Measurements from ENCODE around the gene DNAH11.
"Not testable (repeated sequence)": the region's sequence is repeated elsewhere in the genome, so short reads cannot be mapped to it uniquely, and the experiment has no call there.

Gene DNAH11

DNA sequence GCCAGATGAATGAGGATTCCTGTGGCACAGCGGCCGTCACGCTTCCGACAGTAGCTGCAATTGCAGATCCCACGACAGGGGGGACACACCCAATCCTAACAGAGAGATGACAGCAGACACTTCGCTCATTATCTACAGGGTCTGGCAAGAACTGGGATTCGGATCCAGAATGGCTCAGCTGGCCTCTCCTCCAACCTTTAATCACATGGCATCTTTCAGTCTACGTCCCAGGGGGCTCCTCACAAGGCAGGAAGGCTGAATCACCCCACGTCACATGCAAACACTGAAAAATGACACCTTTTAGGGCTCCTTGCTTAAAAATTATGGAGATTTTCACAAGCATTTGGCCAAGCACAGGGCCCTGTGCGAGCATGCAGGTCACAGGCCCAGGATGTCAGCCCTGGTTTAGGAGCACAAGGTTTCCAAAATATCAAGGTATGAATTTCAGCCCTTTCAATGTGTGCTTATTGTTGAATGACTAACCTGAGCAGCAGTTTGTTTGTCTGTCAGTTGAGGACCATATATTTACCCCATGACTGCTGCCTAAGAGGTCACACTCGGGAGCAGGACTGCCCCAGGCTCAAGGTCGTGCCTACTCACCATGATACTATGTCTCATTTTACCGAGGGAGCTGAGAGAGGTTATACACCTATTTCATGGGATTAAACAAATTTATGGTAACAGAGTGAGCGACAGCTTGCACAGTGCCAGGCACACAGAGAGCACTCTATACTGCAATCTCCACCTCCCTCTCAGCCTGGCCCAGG, 360.4 kb downstream of the DNAH11 start:
- DNase-seq: no peak

DNA sequence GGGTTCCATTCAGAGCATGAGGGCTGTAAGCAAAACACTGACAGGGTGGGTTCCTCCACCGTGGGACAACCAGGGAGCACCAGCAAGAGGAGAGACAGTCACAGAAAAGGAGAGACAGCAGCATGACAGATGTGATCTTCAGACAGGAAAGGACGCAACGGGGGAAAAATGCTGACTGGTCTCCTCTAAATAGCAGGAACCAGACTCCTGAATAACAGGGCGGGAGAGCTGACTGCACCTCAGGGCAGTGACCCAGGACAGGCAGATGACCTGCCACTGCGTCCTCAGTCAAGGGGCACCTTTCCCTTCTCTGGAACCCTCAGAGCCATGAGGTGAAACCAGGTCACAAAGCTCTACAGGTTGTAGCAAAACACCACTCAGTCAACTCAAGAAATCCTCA, 365.9 kb downstream of the DNAH11 start:
- DNase-seq: no peak

- DNase-seq: no peak
Measured at GRCh38 chr7:21910253-21910652, 367.4 kb downstream of the DNAH11 start.

DNA sequence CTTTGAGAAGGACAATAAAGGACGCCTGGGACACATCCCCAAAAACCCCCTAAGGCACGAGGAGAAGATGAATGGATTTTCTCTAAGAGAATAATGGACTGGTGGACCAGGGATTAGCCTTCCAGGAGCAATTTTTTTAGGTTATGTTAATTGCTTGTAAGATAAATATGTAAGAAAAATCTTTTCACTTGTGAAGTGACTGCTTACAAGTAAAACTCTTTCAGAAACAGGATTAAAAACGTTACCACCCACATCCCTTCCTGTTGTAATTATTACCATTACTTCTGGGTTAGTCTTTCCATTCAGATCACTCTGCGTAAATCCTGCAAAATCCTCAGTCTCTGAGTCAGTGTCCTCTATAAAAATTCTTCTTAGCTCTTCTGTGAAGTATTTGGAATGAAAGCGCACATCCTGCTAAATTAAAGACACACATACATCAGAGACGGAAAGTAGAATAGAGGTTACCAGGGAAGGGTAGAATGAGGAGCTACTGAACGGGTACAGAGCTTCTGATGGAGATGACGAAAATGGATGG, 368.6 kb downstream of the DNAH11 start:
- DNase-seq: no peak

DNA sequence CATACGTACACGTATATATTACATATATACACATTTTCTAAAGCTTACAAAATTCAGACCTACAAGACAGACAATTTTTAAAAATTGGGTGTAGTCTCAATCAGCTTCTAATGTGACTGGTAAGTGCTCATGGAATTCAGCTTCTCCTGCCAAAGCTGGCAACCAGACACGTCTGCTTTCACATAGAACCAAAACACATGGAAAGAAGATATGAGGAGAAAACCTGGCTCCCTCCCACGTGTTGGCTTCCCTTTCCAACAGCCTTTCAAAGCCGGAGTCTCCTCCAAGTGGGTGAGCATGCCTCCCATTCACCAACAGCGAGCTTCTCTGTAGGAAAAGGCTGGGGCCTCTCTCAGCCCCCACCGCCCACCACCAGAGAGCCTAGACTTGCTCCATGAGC, 369.5 kb downstream of the DNAH11 start:
- DNase-seq: no peak

GRCh38 chr7:21912931-21913780, 370.3 kb downstream of the DNAH11 start:
- DNase-seq: no peak

- DNase-seq: no peak
Measured at GRCh38 chr7:21914671-21915070, 371.8 kb downstream of the DNAH11 start.

DNA sequence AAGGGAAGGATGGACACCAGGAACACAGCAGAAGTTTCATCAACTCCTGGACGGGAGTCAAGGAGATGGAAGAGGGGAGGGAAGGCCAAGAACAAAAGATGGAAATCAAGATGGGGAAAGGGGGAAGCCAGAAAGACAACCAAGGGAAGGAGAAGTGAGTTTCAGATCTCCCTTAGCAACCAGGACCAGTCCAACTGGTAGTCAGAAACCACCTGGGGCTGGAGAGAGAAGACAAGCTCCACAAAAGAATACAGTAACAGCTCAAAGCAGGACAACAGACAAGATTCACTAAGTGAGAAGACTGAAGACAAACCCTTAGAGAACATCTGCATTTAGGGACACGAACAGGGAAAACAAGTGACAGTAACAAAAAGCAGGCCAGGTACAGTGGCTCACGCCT, 372.3 kb downstream of the DNAH11 start:
- no peak for DNase-seq

GRCh38 chr7:21916176-21916575, 373.3 kb downstream of the DNAH11 start:
- DNase-seq: no peak

DNA sequence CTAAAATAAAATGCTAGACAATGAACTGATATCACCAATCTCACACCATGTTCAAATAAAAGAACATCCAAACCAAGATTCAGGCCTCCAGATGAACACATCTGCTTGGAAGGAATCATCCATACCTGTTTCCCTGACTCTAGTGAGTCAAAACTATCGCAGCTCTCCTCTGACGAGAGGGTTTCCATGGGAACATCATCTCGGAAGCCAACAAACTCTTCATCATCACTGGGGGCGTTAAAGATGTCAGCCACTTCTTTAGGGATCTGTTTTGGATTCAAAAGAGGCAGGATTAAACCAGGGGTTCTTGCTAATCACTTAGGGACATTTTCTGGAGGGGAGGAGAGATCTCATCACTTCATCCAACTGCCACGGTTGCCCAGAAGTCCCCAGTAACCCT, 373.8 kb downstream of the DNAH11 start:
- no peak for DNase-seq

DNA sequence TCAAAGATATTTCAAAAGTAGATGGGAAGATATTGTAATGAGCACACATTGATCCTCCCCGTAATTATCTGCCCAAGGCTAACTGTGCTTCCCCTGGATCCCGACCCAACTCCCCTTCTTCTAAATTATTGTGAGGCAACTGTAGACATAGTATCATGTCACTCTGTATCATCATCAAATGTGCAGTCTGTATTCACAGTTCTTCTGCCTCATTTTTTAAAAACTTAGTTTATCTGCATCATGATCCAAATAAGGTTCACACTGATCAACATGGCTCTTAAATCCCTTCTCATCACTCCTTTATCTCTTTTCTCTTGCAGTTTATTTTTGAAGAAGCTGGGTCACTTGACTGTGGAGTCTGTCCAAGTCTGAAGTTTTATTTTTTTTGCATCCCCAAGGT, 375.4 kb downstream of the DNAH11 start:
- no peak for DNase-seq

- DNase-seq: no peak
Measured at GRCh38 chr7:21920936-21921335, 378.1 kb downstream of the DNAH11 start.

DNA sequence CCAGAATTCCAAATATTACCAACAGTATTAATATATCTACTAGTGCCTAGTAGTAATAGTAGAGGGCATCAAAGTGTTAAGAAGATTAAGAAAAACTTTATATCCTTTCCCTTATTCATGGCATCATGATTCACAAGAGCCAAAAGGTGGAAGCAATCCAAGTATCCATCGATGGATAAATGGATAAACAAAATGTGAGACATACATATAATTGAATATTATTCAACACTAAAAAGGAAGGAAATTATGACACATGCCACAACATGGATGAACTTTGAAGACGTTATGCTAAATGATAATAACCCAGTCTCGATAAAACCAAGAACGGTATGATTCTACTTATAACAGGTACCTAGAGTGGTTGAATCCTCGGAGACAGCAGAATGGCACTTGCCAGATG, 379.8 kb downstream of the DNAH11 start:
- DNase-seq: no peak

DNA sequence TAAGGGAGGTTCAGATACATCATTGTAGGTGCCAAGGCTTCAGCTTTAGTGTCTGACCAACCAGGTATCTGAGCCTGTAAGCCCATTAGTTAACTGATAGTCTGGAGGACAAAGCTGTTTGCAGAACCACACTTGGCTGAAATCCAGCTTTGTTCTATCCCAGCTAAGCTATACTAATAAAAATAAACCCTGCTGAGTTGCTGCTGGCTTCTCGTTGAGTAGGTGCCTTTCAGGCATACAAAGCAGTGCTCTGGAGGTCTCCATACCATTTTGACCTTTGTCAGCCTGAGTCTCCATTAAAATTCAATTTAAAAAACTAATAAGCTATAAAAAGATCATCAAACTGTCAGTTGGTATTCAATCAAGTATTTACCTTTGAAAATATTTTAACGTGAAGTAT, 380.8 kb downstream of the DNAH11 start:
- no peak for DNase-seq

GRCh38 chr7:21926448-21926847, 383.6 kb downstream of the DNAH11 start:
- no peak for DNase-seq

GRCh38 chr7:21927693-21928092, 384.9 kb downstream of the DNAH11 start:
- DNase-seq: no peak

DNA sequence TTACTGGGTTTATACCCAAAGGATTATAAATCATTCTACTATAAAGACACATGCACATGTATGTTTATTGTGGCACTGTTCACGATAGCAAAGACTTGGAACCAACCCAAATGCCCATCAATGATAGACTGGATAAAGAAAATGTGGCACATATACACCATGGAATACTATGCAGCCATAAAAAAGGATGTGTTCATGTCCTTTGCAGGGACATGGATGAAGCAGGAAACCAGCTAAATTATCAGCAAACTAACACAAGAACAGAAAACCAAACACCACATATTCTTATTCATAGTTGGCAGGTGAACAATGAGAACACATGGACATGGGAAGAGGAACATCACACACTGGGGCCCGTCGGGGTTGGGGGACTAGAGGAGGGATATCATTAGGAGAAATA, 390.5 kb downstream of the DNAH11 start:
- not testable (repeated sequence) for DNase-seq

DNA sequence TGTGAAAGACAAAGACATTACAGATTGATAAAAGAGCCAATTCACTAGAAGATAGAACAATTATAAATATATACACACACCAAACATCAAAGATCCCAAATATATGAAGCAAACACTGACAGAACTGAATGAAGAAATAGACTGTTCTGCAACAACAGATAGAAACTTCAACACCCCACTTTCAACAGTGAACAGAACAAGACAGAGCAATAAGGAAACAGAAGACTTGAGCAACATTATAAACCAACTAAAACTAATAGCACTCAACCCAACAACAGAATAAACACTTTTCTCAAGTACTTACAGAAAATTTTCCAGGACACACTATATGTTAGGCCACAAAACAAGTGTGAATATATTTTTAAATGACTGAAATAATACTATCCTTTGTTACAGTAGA, 392.0 kb downstream of the DNAH11 start:
- no peak for DNase-seq

DNA sequence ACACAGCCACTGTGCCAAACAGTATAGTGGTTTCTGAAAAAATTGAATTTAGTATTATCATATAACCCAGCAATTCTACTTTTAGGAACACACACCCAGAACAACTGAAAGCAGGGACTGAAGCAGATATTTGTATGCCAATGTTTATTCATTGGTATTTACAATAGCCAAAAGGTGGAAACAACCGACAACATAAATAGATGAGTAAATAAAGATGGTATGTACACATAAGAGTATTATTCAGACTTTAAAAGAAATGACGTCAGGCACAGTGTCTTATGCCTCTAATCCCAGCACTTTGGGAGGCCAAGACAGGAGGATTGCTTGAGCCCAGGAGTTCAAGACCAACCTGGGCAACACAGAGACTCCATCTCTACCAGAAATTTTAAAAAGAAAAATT, 395.6 kb downstream of the DNAH11 start:
- DNase-seq: no peak

DNA sequence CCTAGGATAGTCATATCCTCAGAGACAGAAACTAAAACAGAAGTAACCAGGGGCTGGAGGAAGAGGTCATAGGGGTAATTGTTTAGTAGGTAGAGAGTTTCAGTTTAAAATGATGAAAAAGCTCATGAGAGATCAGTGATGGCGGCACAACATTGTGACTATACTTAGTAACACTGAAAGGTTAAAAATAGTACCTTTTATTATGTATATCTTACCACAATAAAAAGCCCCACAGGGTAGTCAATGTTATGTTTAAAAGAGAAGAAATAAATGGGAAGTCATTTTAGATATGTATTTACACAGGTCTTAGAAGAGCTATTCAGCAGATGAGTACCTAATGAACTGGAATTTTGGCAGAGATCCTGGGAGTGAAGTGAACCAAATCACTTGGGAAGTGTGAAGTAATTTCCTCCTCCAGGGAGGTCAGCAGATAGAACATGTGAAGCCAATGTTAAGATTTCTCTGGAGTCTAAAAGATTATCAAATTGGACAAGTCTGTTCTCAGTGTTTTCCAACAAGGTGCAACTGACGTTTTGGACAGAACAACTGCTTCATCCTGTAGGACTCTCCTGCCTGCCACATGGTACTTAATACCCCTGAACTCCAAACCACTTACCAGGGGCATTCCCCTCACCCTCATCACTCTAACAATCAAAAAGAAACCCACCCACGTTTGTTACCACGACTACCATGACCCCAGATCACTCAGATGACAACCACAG, 396.5 kb downstream of the DNAH11 start:
- DNase-seq: peak; percentile 15

- DNase-seq: no peak
Measured at GRCh38 chr7:21939858-21940372, 397.1 kb downstream of the DNAH11 start.

GRCh38 chr7:21941611-21942141, 398.8 kb downstream of the DNAH11 start:
- no peak for DNase-seq

DNA sequence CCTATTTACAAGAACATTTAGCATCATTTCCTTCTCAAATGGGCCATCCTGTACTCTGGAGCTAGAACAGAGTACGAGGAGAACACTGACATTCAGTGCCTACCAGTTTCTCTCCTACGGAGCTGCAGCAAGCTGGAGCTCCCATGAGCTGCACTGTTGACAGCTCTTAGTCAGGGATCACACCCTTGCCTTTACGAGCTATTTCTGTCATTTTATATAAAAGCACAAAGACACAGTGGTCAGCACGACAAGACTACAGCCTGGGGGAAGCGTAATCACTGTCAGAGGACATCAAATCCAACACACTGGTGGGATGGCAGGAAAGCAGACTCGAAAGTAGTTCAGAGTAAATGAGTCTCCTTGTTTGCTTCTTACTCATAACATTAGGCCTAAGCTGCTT, 400.1 kb downstream of the DNAH11 start:
- no peak for DNase-seq
